ENCODE data around the gene MAP6.

Gene MAP6

GRCh38 chr11:75665990-75666389 is 2.8 kb downstream of the MAP6 start:
- DNase-seq, result no peak

GRCh38 chr11:75665126-75665525 is 3.7 kb downstream of the MAP6 start:
- DNase-seq, result no peak

DNA sequence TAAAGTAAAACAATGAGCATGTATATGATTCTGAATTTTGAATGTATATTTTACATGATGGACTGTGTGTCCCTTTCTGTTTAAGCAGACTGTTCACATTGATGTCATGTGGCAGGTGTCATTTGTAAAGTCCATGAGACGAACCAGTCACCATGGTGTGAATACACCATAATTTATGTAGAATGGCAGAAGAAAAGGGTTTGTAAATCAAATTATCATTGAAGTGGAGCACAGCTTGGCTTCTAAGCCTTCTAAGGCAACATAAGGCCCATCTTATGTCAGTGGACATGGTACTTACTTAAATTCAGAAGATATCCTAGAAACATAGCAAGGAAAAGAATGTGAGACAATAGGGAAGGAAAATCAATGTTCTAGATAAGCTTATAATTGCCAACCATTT is 4.4 kb downstream of the MAP6 start:
- DNase-seq, result no peak

DNA sequence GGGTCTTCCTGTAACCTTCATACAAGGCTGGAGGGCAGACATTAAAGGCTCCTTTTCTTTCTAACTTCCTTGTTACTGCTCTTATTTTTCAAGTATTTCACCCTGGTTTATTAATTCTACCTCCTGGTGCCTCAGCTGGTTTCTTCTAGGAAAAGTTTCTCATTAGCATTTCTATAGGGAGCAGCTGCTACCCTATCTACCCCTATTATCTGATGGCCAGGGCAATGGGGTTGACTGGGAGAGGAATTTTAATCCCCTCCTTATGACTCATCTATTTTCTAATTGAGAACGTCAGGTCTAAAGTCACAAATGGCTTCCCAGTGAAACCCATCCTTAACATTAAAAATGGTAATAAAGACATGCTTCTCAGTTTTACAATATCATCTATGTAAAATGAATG is 5.0 kb downstream of the MAP6 start:
- DNase-seq, result no peak

DNA sequence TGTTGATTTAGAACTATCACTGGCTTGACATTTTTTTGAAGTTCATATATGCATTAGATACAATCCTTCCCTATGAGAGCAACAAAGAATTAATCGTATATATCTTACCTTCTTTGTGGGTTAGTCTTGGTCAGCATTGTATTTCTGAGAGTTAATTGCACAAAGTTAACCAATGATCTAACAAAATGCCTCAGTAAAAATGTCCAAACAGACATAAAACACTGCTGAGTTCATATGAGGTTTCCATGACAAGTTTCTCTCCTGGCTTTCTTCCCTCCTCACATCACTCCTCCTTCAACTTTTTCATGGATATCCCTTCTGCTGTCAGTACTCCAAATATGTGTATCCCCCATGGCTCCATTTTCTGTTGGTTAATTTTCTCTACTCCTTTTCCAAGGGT is 9.0 kb downstream of the MAP6 start:
- DNase-seq, result no peak

- no peak for DNase-seq
Observed at GRCh38 chr11:75656044-75656727, 12.7 kb downstream of the MAP6 start.

DNA sequence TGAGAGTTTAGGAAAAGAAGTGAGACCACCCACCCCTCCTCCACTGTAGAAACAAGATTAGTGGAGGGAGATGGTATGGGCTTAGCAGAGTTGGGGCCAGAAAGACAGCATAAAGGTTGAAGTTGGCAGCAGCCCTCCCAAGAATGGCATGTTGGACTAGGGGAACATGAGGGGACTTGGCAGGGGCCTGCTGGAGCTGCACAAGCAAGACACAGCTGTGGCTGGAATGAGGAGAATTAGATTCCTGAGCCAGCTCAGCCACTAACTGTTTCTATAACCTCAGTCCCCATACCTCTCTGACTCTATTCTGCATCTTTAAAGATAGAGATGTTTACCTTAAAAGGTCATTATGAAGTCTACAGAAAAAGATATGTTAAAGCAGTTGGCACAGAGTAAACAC is 13.2 kb downstream of the MAP6 start:
- DNase-seq, result peak; percentile 56

DNA sequence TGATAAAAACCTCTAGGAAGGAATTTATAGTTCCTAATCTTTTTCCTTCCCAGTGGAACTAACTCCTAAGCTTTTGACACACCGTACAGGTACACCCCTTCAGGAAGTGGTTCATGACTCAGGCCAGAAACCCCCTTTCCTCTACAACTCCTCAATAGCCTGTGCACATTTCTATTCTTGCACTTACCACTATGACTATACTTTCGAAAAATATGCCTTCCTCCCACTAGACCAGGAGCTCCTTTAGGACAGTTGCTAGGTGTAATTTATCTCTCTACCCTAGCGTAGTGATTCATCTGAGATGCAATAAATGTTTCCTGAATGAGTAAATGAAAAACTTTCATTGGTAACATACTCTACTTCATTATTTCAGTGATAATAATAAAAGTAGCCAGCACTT is 14.5 kb downstream of the MAP6 start:
- DNase-seq, result no peak

DNA sequence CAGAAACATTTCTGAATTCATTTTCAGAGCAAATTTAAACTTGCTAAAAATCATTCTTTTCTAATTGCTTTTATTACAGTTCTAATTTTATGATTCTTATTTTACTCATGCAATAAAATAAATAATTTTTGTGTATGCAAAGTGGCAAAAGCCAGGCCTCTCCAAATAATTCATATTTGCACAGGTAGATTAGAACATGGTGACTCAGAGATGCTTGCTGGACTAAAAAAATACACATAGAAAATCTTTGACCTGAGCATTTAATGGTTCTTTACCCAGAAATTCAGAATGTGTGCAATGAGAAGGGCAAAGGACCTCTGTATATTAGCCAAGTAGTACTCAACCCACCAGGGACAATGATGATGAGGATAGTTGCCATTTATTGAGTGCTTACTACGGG is 15.3 kb downstream of the MAP6 start:
- no peak for DNase-seq

GRCh38 chr11:75652936-75653335 is 15.9 kb downstream of the MAP6 start:
- DNase-seq, result no peak

DNA sequence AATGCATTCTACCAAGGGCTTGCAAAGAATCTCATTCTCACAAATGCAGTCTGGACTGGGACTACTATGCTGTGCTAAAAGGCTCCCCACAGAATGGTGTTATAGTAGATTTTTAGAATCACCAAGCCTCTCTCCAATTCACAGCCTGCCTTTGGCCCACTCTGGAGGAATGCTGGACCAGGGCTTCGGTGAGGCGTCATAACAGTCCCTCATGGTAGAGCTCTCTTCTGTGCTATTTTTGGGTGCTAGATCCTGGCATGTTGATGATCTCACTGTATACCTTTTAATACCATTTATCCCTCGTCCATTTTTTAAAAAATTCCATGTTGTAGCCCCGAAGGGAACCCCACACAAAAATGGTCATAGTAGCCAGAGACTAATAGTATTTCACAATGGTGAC is 17.6 kb downstream of the MAP6 start:
- no peak for DNase-seq

GRCh38 chr11:75650167-75650723 is 18.6 kb downstream of the MAP6 start:
- DNase-seq, result no peak

- no peak for DNase-seq
Observed at GRCh38 chr11:75644946-75645345, 23.9 kb downstream of the MAP6 start.

- DNase-seq, result no peak
Observed at GRCh38 chr11:75644370-75644769, 24.5 kb downstream of the MAP6 start.

GRCh38 chr11:75642402-75643113 is 26.3 kb downstream of the MAP6 start:
- DNase-seq, result no peak

DNA sequence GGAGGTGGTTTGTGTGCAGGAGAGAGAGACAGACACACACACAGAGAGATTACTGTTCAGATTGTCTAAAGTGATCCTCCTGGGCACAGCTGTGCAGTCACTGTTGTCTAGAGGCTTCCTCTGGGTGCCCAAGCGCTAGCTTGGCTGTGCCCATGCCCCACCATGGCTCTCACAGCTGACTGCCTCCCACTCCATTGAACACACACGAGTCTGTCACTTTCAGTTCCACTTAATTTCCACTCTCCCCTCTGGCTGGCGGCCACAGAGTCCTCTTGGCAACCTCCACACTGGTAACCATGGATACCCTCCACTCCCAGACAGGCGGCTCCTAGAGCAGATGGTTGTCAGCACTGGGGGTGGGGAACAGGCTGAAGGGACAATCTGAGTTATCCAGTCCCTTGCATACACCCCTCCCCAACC is 29.1 kb downstream of the MAP6 start:
- DNase-seq, result peak; percentile 91

DNA sequence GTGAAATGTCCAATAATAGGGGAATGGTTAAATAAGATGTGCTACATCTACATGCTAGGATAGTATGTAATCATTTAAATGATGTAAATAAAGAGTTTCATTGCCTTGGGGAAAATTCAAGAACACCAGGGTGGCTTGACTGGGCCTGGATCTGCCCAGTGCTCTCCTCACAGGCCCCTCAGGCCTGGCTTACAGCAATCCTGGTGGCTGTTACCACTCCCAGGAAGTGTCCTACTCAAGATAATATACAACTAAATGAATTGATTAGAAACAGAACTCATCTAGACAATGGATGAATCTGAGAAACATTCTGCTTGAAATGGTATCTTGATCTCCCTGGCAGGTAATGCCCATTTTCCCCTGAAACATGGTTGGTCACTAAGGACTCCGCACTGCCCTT is 30.8 kb downstream of the MAP6 start:
- no peak for DNase-seq

- DNase-seq, result peak; percentile 59
Observed at GRCh38 chr11:75635066-75635862, 33.6 kb downstream of the MAP6 start.

DNA sequence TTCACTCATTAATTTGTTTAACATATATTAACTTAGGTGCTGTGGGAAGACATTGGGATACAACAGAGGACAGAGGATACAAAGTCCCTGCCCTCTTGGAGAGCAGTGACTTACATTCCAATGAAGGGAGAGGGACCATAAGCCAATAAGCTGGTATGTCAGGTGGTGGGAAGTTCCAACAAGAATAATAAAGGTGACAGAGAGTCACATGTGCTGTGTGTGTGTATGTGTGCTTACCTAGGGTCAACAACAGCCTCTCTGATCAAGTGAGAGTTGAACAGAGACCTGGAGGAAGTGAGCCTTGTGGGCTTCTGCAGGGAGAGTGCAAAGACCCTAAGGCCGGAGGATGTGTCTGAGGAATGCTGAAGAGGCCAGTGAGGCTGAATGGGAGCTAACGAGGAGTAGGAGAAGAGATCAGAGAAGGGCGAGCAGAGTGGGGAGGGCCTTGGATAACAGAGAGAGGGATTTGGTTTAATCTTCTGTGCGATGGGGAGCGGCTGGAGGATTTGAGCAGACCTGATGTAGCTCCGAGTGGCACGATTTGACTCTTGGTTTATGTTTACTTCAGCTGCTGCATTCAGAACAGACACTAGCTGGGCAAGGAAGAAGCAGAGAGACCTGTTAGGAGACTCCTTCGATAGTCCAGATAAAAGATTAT is 35.3 kb downstream of the MAP6 start:
- no peak for DNase-seq

DNA sequence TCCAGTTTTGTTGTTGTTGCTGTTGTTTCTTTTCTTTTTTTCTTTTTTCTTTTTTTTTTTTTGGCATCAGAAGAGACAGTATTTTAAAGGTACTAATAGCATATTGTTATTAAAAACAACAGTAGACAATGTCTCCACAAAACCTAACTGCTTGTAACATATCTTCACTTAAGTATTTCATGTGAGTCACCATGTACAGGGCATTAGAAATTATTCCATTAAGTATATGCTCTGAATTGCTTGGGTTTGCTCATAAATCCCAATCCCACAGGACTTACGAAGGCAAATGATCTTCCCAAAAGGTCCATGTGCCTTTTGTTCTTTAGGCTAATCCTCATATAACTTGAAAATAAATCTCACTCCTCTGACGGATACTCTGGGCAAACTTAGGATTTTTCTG is 35.9 kb downstream of the MAP6 start:
- DNase-seq, result no peak

GRCh38 chr11:75632450-75632849 is 36.4 kb downstream of the MAP6 start:
- no peak for DNase-seq

- DNase-seq, result no peak
Observed at GRCh38 chr11:75631086-75631730, 37.6 kb downstream of the MAP6 start.

All from left hindlimb (tissue), 1 donor.